HL-60 (cell line): ENCODE data around the gene CCDC186.

Experiments used
- DNase-seq, 2 experiments: peaks; one replicate each; pipeline ENCODE4 v3.0.0-alpha.2; 2010 to 2020; ENCODE audit warnings: low read depth in 1 of 2, low spot score in 1 of 2
- H3K27ac ChIP-seq: fragments of 250-450 bp; sonication (Bioruptor Pico); replicated peaks from 2 replicates; pipeline ENCODE4 v1.5.1; 2020; ENCODE audit warnings: mild to moderate bottlenecking, moderate library complexity
- H3K27me3 ChIP-seq: fragments of 250-450 bp; sonication (Bioruptor Pico); 2 replicates; pipeline ENCODE4 v1.5.1; 2021; ENCODE audit warnings: mild to moderate bottlenecking, moderate library complexity; ENCODE audit not compliant: insufficient read depth, poor library complexity, severe bottlenecking
- H3K4me3 ChIP-seq: replicated peaks from 2 replicates; pipeline ENCODE4 v1.5.1; 2011; ENCODE audit warnings: mild to moderate bottlenecking, control low read depth, low read length; ENCODE audit not compliant: insufficient read depth
- GABPA ChIP-seq: IDR thresholded peaks from 2 replicates; pipeline ENCODE4 v1.6.1; 2012; ENCODE audit warnings: low read depth
- POLR2AphosphoS5 ChIP-seq: IDR thresholded peaks from 2 replicates; pipeline ENCODE4 v1.6.1; 2012; ENCODE audit warnings: low read depth
- SPI1 ChIP-seq: IDR thresholded peaks from 2 replicates; pipeline ENCODE4 v1.6.1; 2012; ENCODE audit warnings: low read depth, mild to moderate bottlenecking, borderline replicate concordance
- TF ChIP-seq, protein P1 (sequence below): IDR thresholded peaks from 2 replicates; pipeline ENCODE4 v1.6.1; 2012; ENCODE audit warnings: low read depth; ENCODE audit not compliant: insufficient replicate concordance
- TF ChIP-seq, protein P2 (sequence below): IDR thresholded peaks from one replicate; pipeline ENCODE4 v1.5.1; 2011; ENCODE audit warnings: low read length, control low read depth, inconsistent platforms; ENCODE audit not compliant: insufficient read depth

The CCDC186 gene

DNA sequence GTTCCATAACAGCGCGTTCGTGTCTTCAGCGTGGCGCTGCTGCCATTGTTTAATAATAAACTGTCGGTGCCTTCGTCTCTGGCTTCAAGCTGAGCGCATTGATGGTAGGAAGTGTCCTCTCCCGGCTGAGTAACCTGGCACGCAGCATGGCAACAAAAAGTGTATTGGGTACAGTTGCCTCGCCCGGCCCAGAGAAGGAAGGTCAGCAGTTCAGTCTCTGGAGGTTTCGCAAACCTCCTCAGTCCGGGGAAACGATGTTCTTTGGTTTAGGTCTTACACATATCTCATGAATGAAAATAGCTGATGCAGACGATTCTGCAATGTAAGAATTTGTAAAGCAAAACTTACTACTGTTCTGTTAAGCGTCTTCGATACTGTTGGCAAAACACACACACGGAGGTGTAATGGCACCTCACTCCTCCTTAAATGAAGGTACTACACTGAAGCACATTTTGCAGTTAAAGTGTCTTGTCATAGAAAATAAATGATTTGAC is 739 bp upstream of the CCDC186 start:
- TF ChIP-seq GABPA = no peak
- no peak for TF ChIP-seq SPI1
- TF ChIP-seq, protein P1, sequence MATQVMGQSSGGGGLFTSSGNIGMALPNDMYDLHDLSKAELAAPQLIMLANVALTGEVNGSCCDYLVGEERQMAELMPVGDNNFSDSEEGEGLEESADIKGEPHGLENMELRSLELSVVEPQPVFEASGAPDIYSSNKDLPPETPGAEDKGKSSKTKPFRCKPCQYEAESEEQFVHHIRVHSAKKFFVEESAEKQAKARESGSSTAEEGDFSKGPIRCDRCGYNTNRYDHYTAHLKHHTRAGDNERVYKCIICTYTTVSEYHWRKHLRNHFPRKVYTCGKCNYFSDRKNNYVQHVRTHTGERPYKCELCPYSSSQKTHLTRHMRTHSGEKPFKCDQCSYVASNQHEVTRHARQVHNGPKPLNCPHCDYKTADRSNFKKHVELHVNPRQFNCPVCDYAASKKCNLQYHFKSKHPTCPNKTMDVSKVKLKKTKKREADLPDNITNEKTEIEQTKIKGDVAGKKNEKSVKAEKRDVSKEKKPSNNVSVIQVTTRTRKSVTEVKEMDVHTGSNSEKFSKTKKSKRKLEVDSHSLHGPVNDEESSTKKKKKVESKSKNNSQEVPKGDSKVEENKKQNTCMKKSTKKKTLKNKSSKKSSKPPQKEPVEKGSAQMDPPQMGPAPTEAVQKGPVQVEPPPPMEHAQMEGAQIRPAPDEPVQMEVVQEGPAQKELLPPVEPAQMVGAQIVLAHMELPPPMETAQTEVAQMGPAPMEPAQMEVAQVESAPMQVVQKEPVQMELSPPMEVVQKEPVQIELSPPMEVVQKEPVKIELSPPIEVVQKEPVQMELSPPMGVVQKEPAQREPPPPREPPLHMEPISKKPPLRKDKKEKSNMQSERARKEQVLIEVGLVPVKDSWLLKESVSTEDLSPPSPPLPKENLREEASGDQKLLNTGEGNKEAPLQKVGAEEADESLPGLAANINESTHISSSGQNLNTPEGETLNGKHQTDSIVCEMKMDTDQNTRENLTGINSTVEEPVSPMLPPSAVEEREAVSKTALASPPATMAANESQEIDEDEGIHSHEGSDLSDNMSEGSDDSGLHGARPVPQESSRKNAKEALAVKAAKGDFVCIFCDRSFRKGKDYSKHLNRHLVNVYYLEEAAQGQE = no peak
- TF ChIP-seq POLR2AphosphoS5 = no peak; the same call in 1 of the 2 replicates
- TF ChIP-seq, protein P2, sequence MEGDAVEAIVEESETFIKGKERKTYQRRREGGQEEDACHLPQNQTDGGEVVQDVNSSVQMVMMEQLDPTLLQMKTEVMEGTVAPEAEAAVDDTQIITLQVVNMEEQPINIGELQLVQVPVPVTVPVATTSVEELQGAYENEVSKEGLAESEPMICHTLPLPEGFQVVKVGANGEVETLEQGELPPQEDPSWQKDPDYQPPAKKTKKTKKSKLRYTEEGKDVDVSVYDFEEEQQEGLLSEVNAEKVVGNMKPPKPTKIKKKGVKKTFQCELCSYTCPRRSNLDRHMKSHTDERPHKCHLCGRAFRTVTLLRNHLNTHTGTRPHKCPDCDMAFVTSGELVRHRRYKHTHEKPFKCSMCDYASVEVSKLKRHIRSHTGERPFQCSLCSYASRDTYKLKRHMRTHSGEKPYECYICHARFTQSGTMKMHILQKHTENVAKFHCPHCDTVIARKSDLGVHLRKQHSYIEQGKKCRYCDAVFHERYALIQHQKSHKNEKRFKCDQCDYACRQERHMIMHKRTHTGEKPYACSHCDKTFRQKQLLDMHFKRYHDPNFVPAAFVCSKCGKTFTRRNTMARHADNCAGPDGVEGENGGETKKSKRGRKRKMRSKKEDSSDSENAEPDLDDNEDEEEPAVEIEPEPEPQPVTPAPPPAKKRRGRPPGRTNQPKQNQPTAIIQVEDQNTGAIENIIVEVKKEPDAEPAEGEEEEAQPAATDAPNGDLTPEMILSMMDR = no peak
- Histone ChIP-seq H3K27ac (peak overlapping the region; percentile 79), H3K27me3 (no peaks in the 10 kb centered on the region), H3K4me3 (peak overlapping the region; percentile 96)
- DNase-seq = peak; percentile 41 to 74

DNA sequence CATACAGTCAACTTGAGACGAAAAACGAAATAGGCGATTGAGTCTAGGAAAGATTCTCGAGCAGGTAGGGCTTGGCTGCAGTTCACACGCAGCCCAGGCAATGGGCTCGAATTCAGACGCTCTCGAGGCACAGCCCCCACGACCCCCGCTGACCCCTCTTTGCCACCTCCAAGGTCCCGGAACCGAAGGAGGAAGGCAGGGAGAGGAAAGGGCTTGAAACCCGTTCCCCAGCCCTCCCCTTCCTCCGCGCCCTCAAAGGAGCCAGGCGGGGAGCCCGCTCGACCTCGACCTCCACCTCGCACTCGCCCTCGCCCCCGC is 441 bp downstream of the CCDC186 start:
- H3K27ac ChIP-seq = peak overlapping the region; percentile 79
- H3K27me3 ChIP-seq = no peaks in the 10 kb centered on the region
- peak overlapping the region; percentile 96 for H3K4me3 ChIP-seq
- TF ChIP-seq, protein P2 = no peak
- no peak for TF ChIP-seq SPI1
- TF ChIP-seq GABPA = no peak
- TF ChIP-seq, protein P1 = no peak
- TF ChIP-seq POLR2AphosphoS5 = no peak
- DNase-seq = no peak

DNA sequence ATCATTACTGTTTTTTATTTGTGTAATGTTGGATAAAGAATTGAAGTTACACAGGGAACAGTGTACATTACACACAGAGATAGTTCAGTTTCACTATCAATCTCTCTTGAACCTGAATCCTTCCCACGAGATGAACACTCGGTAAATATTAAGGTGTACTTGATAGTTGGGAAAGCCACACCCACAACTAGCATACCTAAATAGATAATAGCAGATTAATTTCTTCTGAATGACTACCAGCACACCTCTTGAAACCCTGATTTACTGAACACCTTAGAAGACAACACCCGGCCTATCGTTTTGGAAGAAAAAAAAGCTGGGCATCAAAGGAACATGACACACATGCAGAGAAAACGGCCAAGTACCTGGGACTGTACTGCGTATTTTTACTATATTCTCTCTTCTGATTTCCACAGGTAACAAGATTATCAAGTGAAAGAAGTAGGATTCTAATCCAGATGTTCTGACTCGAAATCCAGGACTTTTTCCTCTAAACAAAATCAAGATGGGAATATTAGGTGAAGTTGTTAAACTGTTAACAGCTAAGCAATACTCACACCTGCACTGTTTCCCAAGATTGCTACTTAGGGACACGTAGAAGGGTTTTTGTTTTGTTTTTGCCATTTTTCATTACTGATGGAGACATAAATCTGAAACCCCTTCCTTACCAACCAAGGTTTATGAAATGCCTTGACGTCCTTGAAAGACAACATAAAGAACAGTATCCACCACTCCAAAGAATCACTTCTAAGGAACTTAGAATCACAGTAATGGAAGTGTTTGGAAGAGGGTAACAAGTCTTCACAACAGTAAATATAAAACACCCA is 1.0 kb downstream of the CCDC186 start:
- no peak for TF ChIP-seq SPI1
- TF ChIP-seq, protein P1 = no peak
- TF ChIP-seq, protein P2 = no peak
- no peak for TF ChIP-seq POLR2AphosphoS5
- no peak for TF ChIP-seq GABPA
- no peak for DNase-seq
- peak overlapping the region; percentile 96 for H3K4me3 ChIP-seq
- no peaks in the 10 kb centered on the region for H3K27me3 ChIP-seq
- H3K27ac ChIP-seq = peak overlapping the region; percentile 79
